Endothelial cell of umbilical vein (primary cell): ENCODE data around the gene IFITM2. TPM values are rescaled to one million over a fixed set of nuclear protein-coding genes. Genes with fewer than 3 reads are reported as not detected.

Source experiments
- BruUV-seq: library from RNA; stranded (reverse); fragments of 400-500 nt; replicated peaks from 2 replicates; lab custom pipeline; 2021; lab: Mats Ljungman, UMichigan
- CTCF ChIA-PET: fragments of 300-600, 350-600 bp; sonication (Branson Sonifier 250); formaldehyde crosslinking; loops from one replicate; lab custom pipeline; 2021; ENCODE audit warnings: antibody characterized with exemption, inconsistent platforms; lab: Charles Lee
- POLR2A ChIA-PET: fragments of 300-600, 350-600 bp; sonication (Branson Sonifier 250); formaldehyde crosslinking; loops from one replicate; lab custom pipeline; 2021; ENCODE audit warnings: antibody characterized with exemption, inconsistent platforms; lab: Charles Lee
- DNase-seq: peaks from one replicate; pipeline ENCODE4 v3.0.0-alpha.2; 2011; ENCODE audit warnings: low read depth, low spot score
- FAIRE-seq: peaks from 2 replicates; lab custom pipeline; 2011; peaks lifted over from hg19 to GRCh38; lab: Jason Lieb, UNC
- H2AFZ ChIP-seq: 2 replicates; pipeline ENCODE4 v1.6.0; 2012; ENCODE audit warnings: low read depth, low read length, control low read depth, inconsistent platforms
- H3K27ac ChIP-seq: 2 replicates; pipeline ENCODE4 v1.5.1; 2011; ENCODE audit warnings: low read depth, mild to moderate bottlenecking, control low read depth, low read length, moderate library complexity; ENCODE audit not compliant: insufficient read depth
- H3K27me3 ChIP-seq, 2 experiments: 2 replicates each; pipeline versions ENCODE4 v1.6.0 to v1.6.1; 2011; ENCODE audit warnings: low read length in 2 of 2, mixed read lengths in 1 of 2; ENCODE audit not compliant: control insufficient read depth in 2 of 2, insufficient read depth in 2 of 2
- H3K36me3 ChIP-seq, 2 experiments: 2 replicates in 1 of 2; 3 replicates in 1 of 2; pipeline ENCODE4 v1.5.1; 2011; ENCODE audit warnings: low read length in 2 of 2, mild to moderate bottlenecking in 1 of 2, moderate library complexity in 1 of 2; ENCODE audit not compliant: control insufficient read depth in 2 of 2, insufficient read depth in 2 of 2; ENCODE audit errors: extremely low read depth in 1 of 2
- H3K4me1 ChIP-seq: 3 replicates; pipeline ENCODE4 v1.5.1; 2011; ENCODE audit warnings: mild to moderate bottlenecking, low read length; ENCODE audit not compliant: control insufficient read depth, insufficient read depth; ENCODE audit errors: extremely low read depth
- H3K4me2 ChIP-seq: 2 replicates; pipeline ENCODE4 v1.6.1; 2011; ENCODE audit warnings: low read length, control low read depth, mixed read lengths; ENCODE audit not compliant: insufficient read depth
- H3K4me3 ChIP-seq, 3 experiments: fragments of 200-600 bp in 1 of 3; sonication (generic), shearing (Covaris generic) in 1 of 3; replicated peaks in 1 of 3; 2 replicates each; pipeline ENCODE4 v1.5.1; 2011 to 2016; ENCODE audit warnings: control low read depth in 3 of 3, low read length in 3 of 3, mild to moderate bottlenecking in 2 of 3, inconsistent platforms in 1 of 3, low read depth in 1 of 3, moderate library complexity in 1 of 3; ENCODE audit not compliant: insufficient read depth in 1 of 3
- H3K79me2 ChIP-seq: 2 replicates; pipeline ENCODE4 v1.6.0; 2012; ENCODE audit warnings: low read length, inconsistent platforms; ENCODE audit not compliant: control insufficient read depth, insufficient read depth
- H3K9ac ChIP-seq: replicated peaks from 2 replicates; pipeline ENCODE3; 2011; ENCODE audit warnings: low read length, control low read depth; ENCODE audit not compliant: insufficient read depth; ENCODE audit errors: extremely low read depth
- H3K9me1 ChIP-seq: replicated peaks from 3 replicates; pipeline ENCODE4 v1.6.0; 2011; ENCODE audit warnings: mild to moderate bottlenecking, low read length; ENCODE audit not compliant: control insufficient read depth, insufficient read depth; ENCODE audit errors: extremely low read depth
- H3K9me3 ChIP-seq: replicated peaks from 2 replicates; pipeline ENCODE4 v1.5.1; 2012; ENCODE audit warnings: low read length, inconsistent platforms; ENCODE audit not compliant: control insufficient read depth, insufficient read depth
- H4K20me1 ChIP-seq: replicated peaks from 2 replicates; pipeline ENCODE3; 2011; ENCODE audit warnings: mild to moderate bottlenecking, low read length; ENCODE audit not compliant: control insufficient read depth, insufficient read depth; ENCODE audit errors: extremely low read depth
- CTCF ChIP-seq, 2 donors: IDR thresholded peaks; 1 replicate in 1 of 2; 2 replicates in 1 of 2; pipeline ENCODE4 v1.5.1; 2011; ENCODE audit warnings: low read length in 2 of 2, mild to moderate bottlenecking in 2 of 2, moderate library complexity in 2 of 2, control low read depth in 1 of 2, inconsistent platforms in 1 of 2, low read depth in 1 of 2; ENCODE audit not compliant: insufficient read depth in 1 of 2; ENCODE audit errors: extremely low read depth in 1 of 2
- EZH2 ChIP-seq: IDR thresholded peaks from 2 replicates; pipeline ENCODE4 v1.6.1; 2012; ENCODE audit warnings: borderline replicate concordance, low read depth, mild to moderate bottlenecking, moderate library complexity, low read length, inconsistent platforms; ENCODE audit not compliant: severe bottlenecking
- FOS ChIP-seq: IDR thresholded peaks from 2 replicates; pipeline ENCODE4 v1.6.1; 2011; ENCODE audit warnings: mild to moderate bottlenecking, low read length, moderate library complexity, borderline replicate concordance; ENCODE audit not compliant: insufficient read depth
- GATA2 ChIP-seq: IDR thresholded peaks from 2 replicates; pipeline ENCODE4 v1.7.0; 2011; ENCODE audit warnings: low read depth, mild to moderate bottlenecking, moderate library complexity, mixed read lengths, low read length; ENCODE audit not compliant: insufficient read length, insufficient read depth
- JUN ChIP-seq: IDR thresholded peaks from 2 replicates; pipeline ENCODE4 v1.6.1; 2011; ENCODE audit warnings: borderline replicate concordance, low read depth; ENCODE audit not compliant: insufficient read length, insufficient read depth
- MAX ChIP-seq: IDR thresholded peaks from 2 replicates; pipeline ENCODE4 v1.6.1; 2011; ENCODE audit not compliant: insufficient read depth, insufficient read length
- MYC ChIP-seq: IDR thresholded peaks from one replicate; pipeline ENCODE4 v1.6.1; 2011; ENCODE audit warnings: mild to moderate bottlenecking, low read depth, low read length
- POLR2A ChIP-seq: IDR thresholded peaks from 2 replicates; pipeline ENCODE4 v1.6.1; 2012; ENCODE audit warnings: low read depth, mild to moderate bottlenecking, control low read depth, low read length
- POLR2AphosphoS5 ChIP-seq: IDR thresholded peaks from 2 replicates; pipeline ENCODE4 v1.6.1; 2012; ENCODE audit warnings: low read depth, mild to moderate bottlenecking, control low read depth, low read length, moderate library complexity; ENCODE audit not compliant: insufficient read depth
- dilution Hi-C: fragments of 300-500 bp; cut with MboI; formaldehyde crosslinking; loops from one replicate; pipeline ENCODE4 v1.15.0; 2019; ENCODE audit warnings: low sequenced_read_pairs; ENCODE audit not compliant: extremely low pct_ligation_motif_present
- intact Hi-C: fragments of 100-400 bp; cut with micrococcal nuclease; formaldehyde crosslinking; loops from one replicate; pipeline ENCODE4 v1.10.0; 2022
- polyA plus RNA-seq, 4 experiments: library from polyadenylated mRNA; depleted of rRNA in 3 of 4; stranded (reverse) in 3 of 4; unstranded in 1 of 4; fragments of >200 nt; gene quantifications; 2 replicates each; pipeline versions ENCODE4 v1.2.1 to v1.2.3, GENCODE V29; 2011 to 2012; ENCODE audit warnings: missing spikeins in 1 of 4
- total RNA-seq: library from RNA; stranded (reverse); gene quantifications from 2 replicates; pipeline ENCODE4 v1.2.3, GENCODE V29; 2021

The IFITM2 gene
- total and polyA plus RNA-seq, 2 donors (not counting 3 experiments of a cell fraction or from before 2014, with no cell fraction given) = 219 to 1,135 TPM

GRCh38 chr11:271319-271715 is 36.3 kb upstream of the IFITM2 start:
- H3K9me1 ChIP-seq = no peaks in the 10 kb centered on the region
- intact Hi-C loops = no loop called here
- DNase-seq (no peak), FAIRE-seq (no peak)
- H4K20me1 ChIP-seq = no peaks in the 10 kb centered on the region
- H3K4me2 ChIP-seq = no peak overlapping the region
- H3K9ac ChIP-seq = no peak overlapping the region
- no TSS peak for BruUV-seq
- no peaks in the 10 kb centered on the region for H3K4me1 ChIP-seq
- no peak for TF ChIP-seq MAX
- TF ChIP-seq GATA2 = no peak
- no peak for TF ChIP-seq POLR2A
- TF ChIP-seq EZH2 = no peak
- no peak for TF ChIP-seq JUN
- no peak for TF ChIP-seq FOS
- no peak for TF ChIP-seq POLR2AphosphoS5
- TF ChIP-seq MYC = no peak
- no peak for TF ChIP-seq CTCF (IDR thresholded peaks at IDR 0.05; ENCODE audit: extremely low read depth in 1 of 2, insufficient read depth in 1 of 2, low read depth in 1 of 2, low read length in 2 of 2)
- no peaks in the 10 kb centered on the region for H3K9me3 ChIP-seq
- dilution Hi-C loops = no loop called here
- H3K36me3 ChIP-seq = no peaks in the 10 kb centered on the region
- no peak overlapping the region for H3K27ac ChIP-seq
- peaks cover 11 to 17% of the 10 kb centered on the region in 2 experiments for H3K27me3 ChIP-seq
- H2AFZ ChIP-seq = no peak overlapping the region
- ChIA-PET POLR2A (no interaction called here), CTCF (interaction anchor here (0.9 to 2.6 kb wide), 2 partner anchors 11 to 21 kb away, joined by 3 to 10 read pairs; no protein-coding TSS in a partner anchor)
- no peaks in the 10 kb centered on the region for H3K79me2 ChIP-seq
- H3K4me3 ChIP-seq = no peak overlapping the region
